ENCODE data around the gene EBF3. TPM values are rescaled to one million over a fixed set of nuclear protein-coding genes. Genes with fewer than 3 reads are reported as not detected.
A peak's percentile ranks its signal among the peaks of the same experiment; 100 is the strongest.

EBF3 gene
- total and polyA plus RNA-seq, 10 donors = 0.02 to 0.20 (median 0.13) TPM; not detected in 6

- intact Hi-C loops (cut with DNase I; ENCODE audit: low total_unique reads) = loop anchor here (5.0 kb wide), 1 partner anchor 933 kb away; no protein-coding TSS in a partner anchor
- WGBS, 5 donors = 13 to 18% (median 13%) methylated on average over 15 of the region's 15 CpGs
- peak overlapping the region in 3 of 8 donors; percentile 13 to 72 (median 49) for H3K4me3 ChIP-seq
- no peaks in the 10 kb centered on the region for H3K36me3 ChIP-seq
- H3K4me1 ChIP-seq = peaks cover 15 to 84% (median 43%) of the 10 kb centered on the region in 6 donors
- no peak for DNase-seq
- no peak overlapping the region for H3K27ac ChIP-seq
- H3K27me3 ChIP-seq (replicated peaks in 1 of 7) = peaks cover 32 to 100% (median 98%) of the 10 kb centered on the region in 7 donors
- peaks cover 0 to 4% (median 0%) of the 10 kb centered on the region in 8 donors for H3K9me3 ChIP-seq
- no peak for TF ChIP-seq CTCF (IDR thresholded peaks at IDR 0.05 in 8 of 11, conservative IDR thresholded peaks at IDR 0.05 in 3 of 11)
- TF ChIP-seq POLR2A (IDR thresholded peaks at IDR 0.05) = no peak
- TF ChIP-seq POLR2AphosphoS5 (IDR thresholded peaks at IDR 0.05) = no peak
Measured at GRCh38 chr10:129965425-129965808, 1.3 kb upstream of the EBF3 start.

GRCh38 chr10:129964611-129965424 lies 744 bp upstream of the EBF3 start:
- no peak overlapping the region for H3K27ac ChIP-seq
- peaks cover 0 to 4% (median 0%) of the 10 kb centered on the region in 8 donors for H3K9me3 ChIP-seq
- peaks cover 32 to 100% (median 98%) of the 10 kb centered on the region in 7 donors for H3K27me3 ChIP-seq (replicated peaks in 1 of 7)
- DNase-seq = peak; percentile 70
- WGBS, 5 donors = 5 to 9% (median 7%) methylated on average over 35 to 82 of the region's 82 CpGs
- H3K4me3 ChIP-seq = peak overlapping the region in 7 of 8 donors; percentile 6 to 72 (median 14)
- H3K4me1 ChIP-seq = peaks cover 15 to 82% (median 39%) of the 10 kb centered on the region in 6 donors
- no peaks in the 10 kb centered on the region for H3K36me3 ChIP-seq
- TF ChIP-seq POLR2A (IDR thresholded peaks at IDR 0.05) (no peak), CTCF (IDR thresholded peaks at IDR 0.05 in 8 of 11, conservative IDR thresholded peaks at IDR 0.05 in 3 of 11) (no peak), POLR2AphosphoS5 (IDR thresholded peaks at IDR 0.05) (no peak)
- intact Hi-C loops (cut with DNase I; ENCODE audit: low total_unique reads) = loop anchor here (5.0 kb wide), 1 partner anchor 933 kb away; no protein-coding TSS in a partner anchor

- peak overlapping the region; percentile 9 to 72 (median 50) for H3K4me3 ChIP-seq
- peaks cover 29 to 100% (median 98%) of the 10 kb centered on the region in 7 donors for H3K27me3 ChIP-seq (replicated peaks in 1 of 7)
- TF ChIP-seq POLR2AphosphoS5 (IDR thresholded peaks at IDR 0.05) = peak in 2 of 3 donors; percentile 27 to 54
- no peak for TF ChIP-seq POLR2A (IDR thresholded peaks at IDR 0.05)
- peaks cover 21 to 82% (median 45%) of the 10 kb centered on the region in 6 donors for H3K4me1 ChIP-seq
- WGBS, 5 donors = 3 to 7% (median 3%) methylated on average over 64 to 79 of the region's 79 CpGs
- H3K9me3 ChIP-seq = peaks cover 0 to 4% (median 0%) of the 10 kb centered on the region in 8 donors
- peak; percentile 71 for DNase-seq
- intact Hi-C loops (cut with DNase I; ENCODE audit: low total_unique reads) = no loop called here
- no peaks in the 10 kb centered on the region for H3K36me3 ChIP-seq
- no peak overlapping the region for H3K27ac ChIP-seq
Measured at GRCh38 chr10:129962872-129963640, 1.0 kb downstream of the EBF3 start.

- peaks cover 21 to 100% (median 98%) of the 10 kb centered on the region in 7 donors for H3K27me3 ChIP-seq (replicated peaks in 1 of 7)
- intact Hi-C loops (cut with DNase I; ENCODE audit: low total_unique reads) = no loop called here
- no peak for TF ChIP-seq POLR2AphosphoS5 (IDR thresholded peaks at IDR 0.05)
- no peak for TF ChIP-seq CTCF (IDR thresholded peaks at IDR 0.05 in 8 of 11, conservative IDR thresholded peaks at IDR 0.05 in 3 of 11)
- TF ChIP-seq POLR2A (IDR thresholded peaks at IDR 0.05) = no peak
- 10 to 20% (median 12%) methylated on average over 18 of the region's 18 CpGs for WGBS, 5 donors
- H3K4me1 ChIP-seq = peaks cover 21 to 79% (median 42%) of the 10 kb centered on the region in 6 donors
- H3K36me3 ChIP-seq = no peaks in the 10 kb centered on the region
- H3K4me3 ChIP-seq = peak overlapping the region in 4 of 8 donors; percentile 46 to 72 (median 50)
- no peak overlapping the region for H3K27ac ChIP-seq
- peak; percentile 19 for DNase-seq
- peaks cover 0 to 4% (median 0%) of the 10 kb centered on the region in 8 donors for H3K9me3 ChIP-seq
Measured at GRCh38 chr10:129962031-129962871, 1.8 kb downstream of the EBF3 start.
